ENCODE results near the gene ENPP6.

GRCh38 chr4:184126800-184127199 lies 90.9 kb downstream of the ENPP6 start:
- TF ChIP-seq POLR2AphosphoS5 (IDR thresholded peaks at IDR 0.05; ENCODE audit: borderline replicate concordance, low read depth, low read length) (no peak), EZH2 (IDR thresholded peaks at IDR 0.05) (no peak), FOXP2 (optimal IDR thresholded peaks at IDR 0.05; ENCODE audit: control extremely low read depth, extremely low read length, insufficient read depth) (no peak)

All from SK-N-MC (cell line).